Activated CD8-positive, alpha-beta memory T cell treated with anti-CD3 and anti-CD28 coated beads for 1 hour (primary cell): Measurements from ENCODE around the gene HYDIN.

ENCODE experiments used
- DNase-seq, 2 donors: peaks; one replicate each; pipeline ENCODE4 v3.0.0-alpha.2; 2020; ENCODE audit warnings: low read depth in 1 of 2; ENCODE audit errors: extremely low read depth in 1 of 2

The HYDIN gene

GRCh38 chr16:71230122-71230845, at the start of gene HYDIN:
Gene HYDIN (minus strand): TSS chr16:71230722. CDS start chr16:71186895, 43,827 bp downstream.
- no peak for DNase-seq

GRCh38 chr16:71276589-71277334, 46.2 kb upstream of the HYDIN start:
- DNase-seq, result no peak

DNA sequence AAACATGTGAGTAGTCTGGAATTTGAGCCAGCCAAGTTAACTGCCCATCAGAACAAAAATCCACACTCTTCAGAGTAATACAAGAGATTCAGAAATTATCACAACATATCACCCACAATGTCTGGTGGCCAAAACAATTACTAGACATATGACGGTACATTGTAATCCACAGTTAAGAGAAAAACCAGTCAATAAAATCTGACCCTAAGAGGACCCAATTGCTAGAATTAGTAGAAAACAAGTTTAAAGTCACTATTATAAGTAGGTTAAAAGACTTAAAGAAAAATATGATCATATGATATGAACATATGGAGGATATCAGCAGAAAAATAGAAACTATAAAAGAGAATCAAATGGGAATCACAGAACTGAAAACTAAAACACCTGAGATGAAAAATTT, 42.9 kb upstream of the HYDIN start:
- DNase-seq, result no peak

DNA sequence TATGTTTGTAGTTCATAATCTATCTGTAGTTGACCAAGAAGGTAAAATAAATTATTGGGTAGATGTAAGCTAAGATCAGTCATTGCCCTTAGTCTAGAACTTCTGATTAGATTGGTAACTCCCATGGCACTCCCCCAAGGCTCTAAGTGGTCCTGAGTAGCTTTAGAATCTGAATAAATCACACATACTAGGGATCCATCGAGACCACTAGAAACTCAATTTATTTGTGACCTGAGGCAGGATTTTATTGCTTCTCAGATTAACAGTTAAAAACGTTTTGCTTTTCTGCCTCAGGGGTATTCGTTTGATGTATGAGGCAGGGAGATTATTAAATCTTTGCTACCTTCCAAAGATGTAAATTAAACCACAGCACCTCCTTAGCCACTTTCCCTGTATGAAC, 33.8 kb upstream of the HYDIN start:
- DNase-seq, result no peak

DNA sequence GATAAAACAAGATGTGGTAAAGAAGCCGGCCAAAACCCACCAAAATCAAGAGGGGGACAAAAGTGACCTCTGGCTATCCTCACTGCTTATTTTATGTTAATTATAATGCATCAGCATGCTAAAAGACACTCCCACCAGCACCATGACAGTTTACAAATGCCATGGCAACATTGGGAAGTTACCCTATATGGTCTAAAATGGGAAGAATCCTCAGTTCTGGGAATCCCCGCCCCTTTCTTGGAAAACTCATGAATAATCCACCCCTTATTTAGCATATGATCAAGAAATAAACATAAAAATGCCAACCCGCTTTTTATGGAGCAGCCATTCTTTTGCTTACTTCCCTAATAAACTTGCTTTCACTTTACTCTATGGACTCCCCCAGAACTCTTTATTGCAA, 33.1 kb upstream of the HYDIN start:
- DNase-seq, result no peak

- DNase-seq, result no peak
These were observed 31.9 kb upstream of the HYDIN start for GRCh38 chr16:71262391-71262790.

DNA sequence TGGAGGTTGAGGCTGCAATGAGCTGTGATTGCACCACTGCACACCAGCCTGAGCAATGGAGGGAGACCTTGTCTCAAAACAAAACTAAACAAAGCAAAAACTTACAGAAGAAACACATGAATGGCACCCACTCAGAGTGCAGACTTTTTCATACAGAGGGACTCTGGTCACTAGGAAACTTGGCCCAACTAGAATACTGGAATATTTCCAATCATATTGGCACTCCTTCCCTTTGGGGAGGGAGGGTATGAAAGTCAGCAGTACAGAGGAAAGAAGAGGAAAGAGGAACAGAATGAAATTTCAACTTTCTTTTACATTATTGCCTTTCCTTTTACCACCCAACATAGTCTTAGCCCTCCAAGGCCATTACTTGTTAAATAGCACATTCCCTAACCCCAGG, 30.5 kb upstream of the HYDIN start:
- no peak for DNase-seq

DNA sequence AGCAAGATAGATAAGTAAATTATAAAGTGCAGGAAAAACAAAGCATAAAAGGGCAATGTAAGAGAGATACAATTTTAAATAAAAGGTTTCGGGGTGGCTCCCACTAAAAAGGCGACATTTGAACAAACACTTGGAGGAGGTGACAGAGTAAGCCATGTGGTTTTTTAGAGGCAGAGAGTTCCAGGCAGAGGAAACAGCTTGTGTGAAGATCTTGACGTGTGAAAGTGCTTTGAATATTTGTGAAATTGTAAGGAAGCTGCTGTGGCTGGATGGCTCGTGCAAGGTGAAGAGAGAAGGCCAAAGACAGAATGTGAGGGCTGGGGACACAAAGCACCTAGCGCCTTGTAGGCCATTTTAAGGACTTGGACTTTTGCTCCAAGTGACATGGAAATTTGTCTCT, 28.6 kb upstream of the HYDIN start:
- no peak for DNase-seq

GRCh38 chr16:71258372-71258771, 27.9 kb upstream of the HYDIN start:
- DNase-seq, result no peak

GRCh38 chr16:71257768-71258167, 27.2 kb upstream of the HYDIN start:
- no peak for DNase-seq

DNA sequence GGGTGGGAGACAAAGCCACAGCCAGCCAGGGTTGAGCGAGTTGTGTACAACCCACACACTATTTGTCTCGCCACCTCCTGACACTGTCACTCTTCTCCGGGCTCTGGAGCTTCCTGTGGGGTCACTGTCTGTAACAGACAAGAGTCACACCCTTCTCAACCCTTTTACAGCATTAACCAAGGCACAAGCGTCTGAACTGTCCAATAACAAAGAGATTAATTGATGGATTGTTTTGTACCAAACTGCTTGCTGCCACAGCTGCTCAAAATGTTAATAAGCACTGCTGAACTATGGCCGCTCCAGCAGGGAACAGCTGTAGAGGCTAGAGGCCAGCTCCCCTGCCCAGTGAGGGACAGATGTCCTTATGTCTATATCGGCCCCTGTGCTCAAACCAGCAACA, 25.2 kb upstream of the HYDIN start:
- DNase-seq, result no peak

DNA sequence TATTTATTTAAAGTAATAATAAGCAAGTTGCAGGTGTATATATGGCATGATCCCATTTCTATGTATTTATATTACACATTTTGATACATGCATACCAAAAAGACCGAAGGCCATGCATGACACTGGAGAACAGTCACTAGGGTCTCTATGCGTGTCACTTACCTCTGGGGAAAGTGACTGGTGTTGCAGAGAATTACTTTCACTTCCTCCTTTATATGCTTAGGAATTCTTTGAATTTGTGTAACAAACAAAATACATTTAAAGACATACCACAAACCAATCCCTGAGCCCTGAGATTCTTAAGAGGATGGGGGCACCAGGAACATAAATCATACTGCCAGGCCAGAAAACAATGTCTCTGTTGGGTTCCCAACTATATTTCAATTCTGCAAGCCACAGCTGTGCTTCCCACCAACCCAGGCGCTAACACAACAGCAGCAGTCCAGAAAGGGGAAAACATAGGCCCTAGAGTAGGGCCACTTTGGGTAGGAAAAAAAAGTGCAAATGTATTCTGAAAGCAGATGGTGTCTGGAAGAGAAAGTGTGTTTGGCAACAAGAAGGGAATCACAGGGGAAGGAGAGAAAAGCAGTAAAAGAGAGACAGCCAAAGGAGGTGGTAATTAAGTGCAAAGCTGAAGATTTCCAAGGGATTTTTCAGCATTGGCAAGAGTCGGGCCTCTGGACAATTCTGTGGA, 24.5 kb upstream of the HYDIN start:
- no peak for DNase-seq

DNA sequence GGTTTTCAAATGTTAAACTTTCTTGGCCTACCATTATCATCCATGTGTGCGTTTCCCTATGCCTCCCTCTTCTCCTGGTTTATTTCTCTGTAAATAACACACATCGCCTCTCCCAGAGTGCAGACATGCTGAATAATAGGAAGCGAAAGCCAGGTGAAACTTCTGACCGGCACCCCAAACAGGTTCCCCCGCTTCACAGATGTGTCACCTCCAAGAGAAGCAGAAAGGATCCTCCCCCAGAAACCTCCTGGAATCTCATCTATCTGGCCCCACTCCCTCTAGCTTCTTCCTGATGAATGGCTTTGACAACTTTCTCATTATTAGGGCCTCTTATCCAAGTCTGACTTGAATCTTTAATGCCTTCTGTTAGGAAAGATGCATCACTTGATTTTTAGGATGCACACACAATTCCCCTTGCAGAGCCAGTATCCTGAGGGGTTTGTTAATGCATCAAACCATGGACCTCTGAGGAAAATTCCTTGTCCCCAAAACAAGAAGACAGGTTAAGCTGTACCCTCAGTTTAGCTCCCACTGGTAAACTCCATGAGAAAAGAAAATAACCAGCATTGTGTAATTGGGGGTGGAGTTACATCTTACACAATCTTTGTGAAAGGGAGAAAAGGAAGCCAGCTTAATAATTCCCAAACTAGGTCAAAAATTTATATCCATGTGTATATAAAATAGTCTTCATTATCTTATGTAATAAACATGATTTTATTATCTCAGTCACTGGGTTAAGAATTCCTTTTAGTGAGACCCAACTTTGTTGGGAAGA, 20.1 kb upstream of the HYDIN start:
- DNase-seq, result no peak

DNA sequence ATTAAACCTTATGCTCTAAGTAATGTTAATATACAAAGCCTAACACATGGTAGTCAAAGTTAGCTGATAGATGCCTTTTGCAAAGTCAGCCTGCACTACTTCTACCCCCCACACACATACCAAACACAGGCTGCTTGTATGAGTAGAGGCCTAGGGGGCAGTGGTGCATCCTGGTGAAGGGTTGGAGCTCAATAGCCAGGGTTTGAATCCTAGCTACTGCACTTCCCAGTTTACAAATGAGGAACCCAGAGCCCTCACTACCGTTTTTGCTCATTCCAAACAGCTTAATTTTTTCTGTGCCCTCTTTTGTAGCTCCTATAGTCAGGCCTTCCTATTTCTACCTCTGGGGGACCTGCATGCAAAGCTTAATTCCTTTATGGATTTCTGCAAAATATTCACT, 18.9 kb upstream of the HYDIN start:
- no peak for DNase-seq

GRCh38 chr16:71247478-71247877, 17.0 kb upstream of the HYDIN start:
- no peak for DNase-seq

DNA sequence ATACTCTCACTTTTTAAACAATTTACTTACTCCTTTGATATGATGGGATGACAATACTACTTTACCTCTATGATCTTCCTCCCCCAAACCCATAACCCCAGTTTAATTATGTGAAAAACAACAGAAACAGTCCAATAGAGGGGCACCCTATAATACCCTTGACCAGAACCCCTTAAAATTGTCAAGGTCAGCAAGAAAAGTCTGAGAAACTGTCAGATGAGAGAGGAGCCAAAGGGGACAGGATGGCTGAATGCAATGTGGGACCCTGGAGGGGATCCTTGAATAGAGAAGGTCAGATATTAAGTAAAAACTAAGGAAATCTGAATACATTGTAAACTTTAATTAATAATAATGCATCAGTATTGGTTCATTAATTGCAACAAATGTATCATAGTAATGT, 15.8 kb upstream of the HYDIN start:
- DNase-seq, result no peak

DNA sequence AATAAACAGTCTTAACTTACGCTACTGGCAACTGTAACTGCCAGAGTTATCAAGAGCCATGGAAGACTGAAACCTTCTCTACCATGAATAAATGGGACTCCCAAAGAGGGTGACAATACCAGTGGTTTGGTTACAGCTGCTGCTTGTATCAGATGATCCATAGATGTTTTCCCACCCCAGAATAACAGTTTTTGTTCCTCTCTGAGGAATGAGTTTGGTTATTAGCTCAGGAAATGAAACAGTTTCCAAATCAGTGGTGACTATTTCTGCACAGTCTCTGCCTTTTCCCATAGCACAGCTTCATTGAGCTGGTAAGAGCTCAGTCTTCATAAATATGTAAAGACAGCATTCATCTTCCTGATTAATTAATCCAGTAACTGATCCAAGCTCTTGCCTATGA, 14.0 kb upstream of the HYDIN start:
- DNase-seq, result no peak

GRCh38 chr16:71242601-71243000, 12.1 kb upstream of the HYDIN start:
- no peak for DNase-seq

DNA sequence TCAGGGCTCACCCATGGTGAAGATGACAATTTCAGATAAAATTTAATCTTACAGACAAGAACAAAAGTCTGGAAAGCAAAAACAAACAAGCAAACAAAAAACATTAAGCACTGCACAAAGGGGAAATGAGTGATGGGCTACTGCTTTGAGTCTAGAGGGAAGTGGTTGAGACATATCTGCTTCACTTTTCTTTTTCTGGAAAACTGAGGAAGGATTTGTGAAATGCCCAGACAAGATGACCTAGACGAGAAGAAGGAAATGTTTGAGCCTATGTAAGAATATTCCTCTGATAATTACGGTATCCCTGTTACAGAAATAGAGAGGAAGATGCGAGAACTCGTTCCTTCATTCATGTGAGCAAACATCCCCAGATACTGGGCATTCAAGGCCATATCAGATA, 11.5 kb upstream of the HYDIN start:
- DNase-seq, result no peak

- no peak for DNase-seq
These were observed 1.2 kb downstream of the HYDIN start for GRCh38 chr16:71229344-71229743.
